HuH-7.5 (cell line): ENCODE data around the gene COL26A1.

ENCODE experiments used
- DNase-seq: peaks from one replicate; pipeline ENCODE4 v3.0.0; 2011; ENCODE audit warnings: low spot score

The COL26A1 gene

DNA sequence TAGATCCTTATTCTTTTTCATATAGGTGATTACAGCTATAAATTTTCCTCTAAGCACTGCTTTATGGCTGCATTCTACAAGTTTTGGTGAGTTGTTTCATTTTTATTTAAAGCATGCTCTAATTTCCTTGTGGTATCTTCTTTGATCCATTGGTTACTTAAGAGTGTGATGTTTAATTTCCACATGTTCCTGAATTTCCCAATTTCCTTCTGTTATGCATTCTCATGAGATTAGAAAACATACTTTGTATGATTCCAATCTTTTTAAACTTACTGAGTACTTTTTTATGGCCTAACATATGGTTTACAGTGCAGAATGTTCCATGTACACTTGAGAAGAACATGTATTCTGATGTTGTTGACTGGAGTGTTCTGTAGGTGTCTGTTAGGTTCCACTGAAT, 213.0 kb downstream of the COL26A1 start:
- DNase-seq = no peak

DNA sequence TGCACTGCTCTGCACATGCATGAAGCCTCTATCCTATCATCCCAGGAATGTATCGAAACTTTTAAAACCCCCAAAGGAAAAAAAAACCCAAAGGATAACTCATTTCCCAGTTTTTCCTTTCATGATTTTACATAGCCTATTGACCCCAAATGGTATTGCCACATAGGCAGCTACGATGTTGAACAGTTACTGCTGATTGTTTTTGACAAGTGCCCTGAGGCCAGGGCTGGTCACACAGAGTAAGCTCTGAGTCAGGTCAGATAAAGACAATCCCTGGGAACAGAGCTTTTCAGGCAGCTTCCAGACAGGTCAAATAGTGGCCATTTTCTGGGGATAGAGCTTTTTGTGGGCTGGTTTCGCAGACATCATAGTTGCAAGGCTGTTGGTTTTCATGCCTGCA, 214.3 kb downstream of the COL26A1 start:
- DNase-seq = no peak

DNA sequence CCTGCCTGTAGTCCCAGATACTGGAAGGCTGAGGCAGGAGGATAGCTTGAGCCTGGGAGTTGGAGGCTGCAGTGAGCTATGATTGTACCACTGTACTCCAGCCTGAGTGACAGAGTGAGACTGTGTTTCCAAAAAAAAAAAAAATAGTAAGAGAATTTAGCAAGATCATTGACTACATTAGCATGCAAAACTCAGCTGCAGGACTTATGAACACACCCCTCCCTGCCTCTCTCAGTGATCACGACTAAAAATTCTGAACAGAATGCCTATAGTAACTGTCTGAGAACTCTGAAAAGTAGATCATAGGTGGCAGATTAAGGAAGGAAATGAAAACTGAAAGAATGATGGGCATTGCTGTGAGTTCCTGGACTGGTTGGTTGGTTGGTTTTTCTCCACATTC, 215.9 kb downstream of the COL26A1 start:
- no peak for DNase-seq

DNA sequence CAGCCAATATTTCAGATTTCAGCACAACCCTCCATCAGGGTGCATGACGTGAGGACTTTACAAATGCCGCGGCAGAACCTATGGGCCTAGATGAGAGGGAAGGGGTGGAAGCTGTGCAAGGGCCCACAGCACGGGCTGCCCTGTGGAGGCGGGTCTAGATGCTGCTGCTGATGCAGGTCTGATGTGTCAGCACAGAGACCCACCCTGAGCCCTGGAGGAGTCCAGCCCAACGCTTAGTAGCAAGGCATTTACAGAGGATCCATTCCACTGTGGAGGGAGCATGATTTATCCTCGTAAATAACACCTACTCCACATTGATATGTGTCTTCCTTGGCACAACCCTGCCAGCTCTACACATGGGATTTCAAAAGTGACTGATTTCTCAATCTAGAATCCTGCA, 217.9 kb downstream of the COL26A1 start:
- DNase-seq = no peak

DNA sequence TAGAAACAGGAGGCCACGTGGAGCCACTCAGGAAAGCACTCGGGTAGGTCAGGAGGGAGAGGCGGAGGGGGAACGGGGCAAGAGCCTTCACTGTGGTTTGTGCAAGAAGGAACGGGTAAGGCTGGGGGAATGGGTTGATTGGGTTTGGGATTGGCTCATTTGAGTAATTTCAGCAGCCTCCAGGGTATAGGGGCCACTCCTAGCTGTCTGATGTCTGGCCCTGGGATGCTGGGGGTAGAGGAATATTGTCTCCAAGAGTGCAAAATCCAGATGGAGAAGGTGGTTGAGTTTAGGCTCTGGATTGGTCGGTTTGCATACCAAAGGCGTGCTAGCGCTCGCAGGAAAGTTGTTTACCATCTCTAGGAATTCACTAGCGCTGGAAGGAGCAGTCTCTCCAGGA, 219.2 kb downstream of the COL26A1 start:
- no peak for DNase-seq

DNA sequence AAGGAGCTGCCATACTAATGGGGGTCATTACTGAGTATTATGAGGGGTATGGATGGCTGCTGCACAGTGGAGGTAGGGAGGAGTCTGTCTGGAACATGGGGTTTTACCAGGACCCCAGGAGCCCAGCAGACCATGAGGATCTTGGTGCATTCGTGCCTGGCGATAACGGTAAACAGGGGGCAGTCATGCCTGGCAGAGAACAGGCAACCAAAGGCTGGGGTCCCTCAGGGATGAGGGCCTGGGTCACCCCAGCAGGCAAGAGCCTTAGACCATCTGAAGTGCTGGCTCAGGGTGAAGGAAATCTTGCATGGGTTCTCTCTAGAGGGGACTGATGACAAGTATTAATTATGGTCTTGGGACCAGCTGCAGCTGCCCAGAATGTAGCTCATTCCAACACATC, 220.3 kb downstream of the COL26A1 start:
- no peak for DNase-seq

DNA sequence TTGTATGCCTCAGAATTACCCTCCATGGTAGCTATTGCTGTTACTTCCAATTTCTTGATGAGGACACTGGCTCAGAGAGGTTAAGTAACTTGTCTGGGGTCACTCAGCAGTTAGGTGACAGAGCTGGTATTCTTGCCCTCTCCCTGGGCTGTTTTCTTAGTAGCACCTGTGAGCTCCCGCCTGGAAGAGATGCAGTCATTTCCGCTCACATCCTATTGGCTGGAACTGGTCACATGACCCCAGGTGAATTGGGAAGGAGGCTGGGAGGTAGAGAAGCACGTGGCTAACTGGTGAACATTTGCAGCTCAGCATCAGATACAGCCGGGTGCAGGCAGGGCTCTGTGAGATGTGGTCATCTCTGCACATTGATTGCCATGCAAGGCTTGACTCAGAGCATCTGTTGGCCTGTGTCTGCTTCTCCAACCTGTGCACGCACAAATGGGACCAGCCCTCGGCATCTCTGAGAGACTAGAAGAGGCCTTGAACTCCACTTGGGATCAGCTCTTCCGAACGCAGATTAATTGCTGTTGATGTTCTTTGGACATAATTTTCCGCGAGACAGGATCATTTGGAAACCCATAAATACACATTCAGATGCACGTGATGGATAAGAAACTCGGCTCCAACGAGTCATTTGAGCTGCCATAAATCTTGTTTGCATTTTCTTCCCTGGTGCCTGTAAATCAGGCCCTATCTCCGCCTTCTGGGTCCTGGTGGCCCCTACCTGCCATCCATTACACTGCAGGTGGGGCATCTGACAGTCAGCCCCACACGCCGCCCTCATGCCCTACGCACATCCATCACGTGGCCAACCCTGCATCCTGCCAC, 223.6 kb downstream of the COL26A1 start:
- DNase-seq = no peak

DNA sequence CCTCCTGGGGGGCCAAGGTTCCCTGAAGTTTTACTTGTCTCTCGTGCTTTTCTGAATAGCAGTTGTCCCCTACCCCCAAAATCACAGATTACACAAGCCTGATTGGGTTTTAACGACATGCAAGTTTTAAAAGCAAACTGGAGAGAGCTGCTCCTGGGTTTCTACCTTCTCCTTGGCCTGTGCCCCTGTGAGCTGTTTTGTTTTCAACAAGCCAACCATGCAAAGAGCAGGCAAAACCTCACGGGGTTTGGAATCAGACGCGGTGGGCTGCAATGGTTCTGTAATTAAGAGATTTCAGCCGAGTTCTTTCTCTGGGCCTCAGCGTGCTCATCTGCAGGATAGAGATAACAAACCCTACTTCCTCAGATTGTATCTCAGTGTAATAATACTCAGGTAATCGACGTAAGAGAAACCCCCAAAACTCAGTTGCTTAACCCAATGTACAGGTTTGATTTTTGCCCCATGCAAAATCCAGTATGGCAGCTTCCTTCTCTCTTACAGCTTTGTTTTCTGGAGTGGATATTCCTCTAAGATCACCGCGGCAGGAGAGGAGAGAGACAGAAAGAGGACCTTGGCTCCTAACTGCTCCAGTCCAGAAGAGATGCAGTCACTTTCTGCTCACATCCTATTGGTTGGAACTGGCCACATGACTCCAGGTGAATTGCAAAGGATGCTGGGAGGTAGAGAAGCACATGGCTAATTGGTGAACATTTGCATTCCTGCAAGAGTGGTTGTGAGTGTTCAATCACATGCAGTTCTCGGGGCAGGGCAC, 224.4 kb downstream of the COL26A1 start:
- DNase-seq = no peak

DNA sequence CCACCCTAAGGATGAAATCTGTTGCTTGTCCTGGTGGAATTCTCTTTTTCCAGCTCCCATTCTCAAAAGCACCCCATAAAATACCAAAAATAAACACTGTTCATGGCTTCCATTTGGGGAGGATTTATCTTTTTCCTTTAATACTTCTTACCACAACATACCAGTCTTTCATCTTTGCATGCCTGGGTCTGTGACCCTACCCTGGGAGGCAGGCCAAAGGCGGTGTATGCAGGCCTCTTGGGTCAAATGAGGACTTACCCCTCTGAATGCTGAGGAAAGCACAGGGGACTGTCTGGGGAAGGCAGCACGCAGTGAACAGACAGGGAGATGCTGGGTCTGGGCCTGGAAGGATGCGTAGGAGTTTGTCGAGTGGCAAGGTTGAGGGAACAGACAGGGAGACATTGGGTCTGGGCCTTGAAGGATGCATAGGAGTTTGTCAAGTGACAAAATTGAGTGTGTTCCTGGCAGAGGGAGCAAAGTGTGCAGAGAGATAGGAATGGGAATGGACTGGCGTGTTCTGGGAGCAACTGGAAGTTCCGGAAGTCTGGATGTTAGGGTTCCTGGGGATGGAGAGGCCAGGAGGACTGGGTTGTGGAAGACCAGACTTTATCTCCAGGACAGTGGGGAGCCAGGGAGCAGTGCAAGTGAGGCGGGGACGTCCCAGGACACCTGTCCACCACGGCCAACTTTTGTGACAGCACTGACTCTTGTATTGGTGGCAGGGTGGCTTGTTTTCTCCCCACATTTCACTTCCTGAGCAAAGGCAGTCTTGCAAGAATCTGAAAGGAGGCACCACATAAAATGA, 225.7 kb downstream of the COL26A1 start:
- DNase-seq = peak; percentile 49

DNA sequence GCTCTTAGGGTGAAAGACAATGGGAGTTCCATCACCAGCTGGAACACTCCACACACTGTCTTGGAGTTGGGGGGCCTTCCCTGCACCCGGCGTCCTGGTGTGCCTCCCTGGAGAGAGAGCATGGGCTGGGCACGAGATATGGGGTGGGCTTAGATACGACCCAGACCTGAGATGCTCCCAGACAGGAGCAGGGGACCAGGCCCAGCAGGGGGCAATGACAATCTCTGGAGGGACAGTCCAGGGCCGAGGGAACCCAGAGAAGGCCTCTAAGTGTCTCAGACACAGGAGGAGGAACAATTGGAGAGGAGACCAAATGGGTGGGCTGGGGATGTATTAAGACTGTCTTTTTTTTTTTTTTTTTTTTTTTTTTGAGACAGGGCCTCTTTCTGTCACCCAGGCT, 226.4 kb downstream of the COL26A1 start:
- DNase-seq = no peak

DNA sequence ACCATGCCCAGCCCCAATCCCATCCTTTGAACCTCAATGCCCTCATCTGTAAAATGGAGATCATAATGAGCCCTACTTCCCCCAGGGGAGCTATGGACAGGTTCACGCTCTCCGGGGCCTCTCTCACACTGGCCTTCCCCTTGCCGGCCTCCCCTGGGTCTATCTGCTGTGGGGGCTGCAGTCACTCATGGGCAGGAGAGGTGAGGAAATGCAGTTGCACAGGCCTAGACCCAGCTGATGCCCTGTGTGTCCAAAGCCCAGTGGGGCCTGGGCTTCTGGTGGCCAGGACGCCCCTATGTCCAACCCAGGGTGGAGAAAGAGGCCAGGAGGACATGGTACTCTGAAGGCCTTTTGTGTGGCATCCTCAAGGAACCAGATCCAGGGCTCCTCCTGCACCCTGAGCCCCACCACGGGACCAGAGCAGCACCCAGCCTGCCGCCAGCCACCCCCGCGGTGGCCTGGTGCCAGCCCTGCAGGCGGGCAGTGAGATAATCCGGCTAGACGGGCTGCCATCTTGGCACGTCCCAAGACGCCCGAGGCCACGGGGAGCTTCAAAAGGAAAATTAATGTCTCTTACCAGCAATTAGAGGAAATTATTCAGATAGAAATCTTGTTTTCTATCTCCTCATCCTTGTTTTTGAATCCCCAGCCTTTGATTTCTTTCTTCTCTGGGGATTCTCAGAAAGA, 227.4 kb downstream of the COL26A1 start:
- DNase-seq = no peak

DNA sequence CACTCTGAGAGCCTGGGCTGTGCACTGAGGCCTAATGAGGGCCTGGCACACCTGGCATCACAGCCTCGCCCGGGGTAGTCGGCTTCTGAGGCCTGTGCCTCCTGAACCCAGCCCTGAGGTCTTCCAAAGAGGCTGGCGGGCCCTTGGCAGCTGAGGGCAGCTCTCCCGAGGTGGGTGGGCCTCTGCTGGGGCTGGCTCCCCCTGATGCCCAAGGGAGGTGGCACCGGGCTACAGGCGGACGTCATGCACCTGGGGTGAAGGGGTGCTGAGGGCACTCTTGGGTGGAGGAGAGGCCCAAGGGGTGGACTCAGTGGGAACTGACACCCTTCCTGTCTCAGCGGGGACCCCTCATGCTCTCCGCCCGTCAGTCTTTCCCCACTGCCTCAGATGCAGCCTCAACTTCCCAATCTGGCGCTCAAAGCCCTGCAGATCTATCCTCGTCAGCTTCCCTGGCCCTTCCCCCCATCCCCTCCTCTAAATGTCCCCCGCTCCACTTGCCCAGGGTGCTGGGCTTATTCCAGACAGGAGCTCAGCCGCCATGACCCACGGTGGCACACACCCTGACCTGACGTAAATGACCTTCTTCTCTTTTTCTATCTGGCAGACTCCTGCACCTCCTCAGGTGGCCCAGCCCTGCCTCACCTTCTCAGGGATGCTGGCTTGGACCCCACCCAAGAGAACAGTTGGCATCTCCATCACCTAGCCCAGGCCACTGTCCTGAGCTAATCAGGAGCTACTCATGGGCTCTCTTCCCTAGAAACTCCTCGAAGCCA, 228.2 kb downstream of the COL26A1 start:
- no peak for DNase-seq

DNA sequence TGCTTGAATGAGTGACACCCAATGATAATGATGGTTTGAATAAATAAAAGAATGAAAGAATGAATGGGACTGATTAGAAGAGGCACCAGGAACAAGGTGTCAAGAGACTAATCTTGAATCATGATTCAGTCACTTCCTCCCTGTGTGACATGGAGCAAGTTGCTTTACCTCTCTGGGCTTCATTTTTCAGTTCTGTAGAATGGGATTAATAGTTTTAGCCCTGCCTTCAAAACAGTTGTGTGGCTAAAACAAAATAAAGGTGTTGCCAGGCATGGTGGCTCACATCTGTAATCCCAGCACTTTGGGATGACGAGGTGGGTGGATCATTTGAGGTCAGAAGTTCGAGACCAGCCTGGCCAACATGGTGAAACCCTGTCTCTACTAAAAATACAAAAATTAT, 228.8 kb downstream of the COL26A1 start:
- DNase-seq = no peak

DNA sequence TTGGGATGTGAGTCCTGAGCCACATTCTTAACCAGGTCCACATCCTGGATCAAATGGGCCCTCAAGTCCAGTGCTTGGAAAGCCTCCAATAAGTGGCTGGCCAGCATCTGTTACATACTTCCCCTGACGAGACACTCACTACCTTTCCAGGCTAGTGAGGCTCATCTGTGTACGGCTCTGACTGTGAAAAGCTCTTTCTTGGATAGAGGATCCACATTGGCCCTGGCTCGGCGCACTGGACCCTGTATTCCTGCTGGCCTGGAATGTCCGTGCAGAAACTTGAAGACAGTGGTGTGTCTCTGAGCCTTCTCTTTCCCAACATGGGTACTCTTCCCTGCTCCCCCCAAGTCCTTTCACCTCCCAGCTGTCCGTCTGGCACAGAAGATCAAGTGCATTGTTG, 230.9 kb downstream of the COL26A1 start:
- DNase-seq = no peak

DNA sequence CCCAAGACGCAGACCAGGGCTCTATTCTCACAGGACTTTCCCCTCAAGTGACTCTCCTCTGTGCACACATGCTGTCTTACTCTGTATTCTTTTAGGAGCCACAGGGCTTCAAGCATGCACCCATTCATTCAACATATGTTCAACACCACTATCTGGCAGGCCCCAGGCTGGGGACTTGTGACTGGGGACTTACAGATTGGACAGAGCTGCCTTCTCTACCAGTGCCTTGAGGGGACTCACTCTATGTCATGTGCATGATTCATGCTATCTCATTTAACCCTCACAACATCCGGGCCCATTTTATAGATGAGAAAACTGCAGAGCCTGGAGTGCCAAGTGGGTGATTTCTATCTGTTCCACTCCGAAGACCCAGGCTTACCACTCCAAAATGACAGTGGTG, 232.1 kb downstream of the COL26A1 start:
- DNase-seq = no peak

DNA sequence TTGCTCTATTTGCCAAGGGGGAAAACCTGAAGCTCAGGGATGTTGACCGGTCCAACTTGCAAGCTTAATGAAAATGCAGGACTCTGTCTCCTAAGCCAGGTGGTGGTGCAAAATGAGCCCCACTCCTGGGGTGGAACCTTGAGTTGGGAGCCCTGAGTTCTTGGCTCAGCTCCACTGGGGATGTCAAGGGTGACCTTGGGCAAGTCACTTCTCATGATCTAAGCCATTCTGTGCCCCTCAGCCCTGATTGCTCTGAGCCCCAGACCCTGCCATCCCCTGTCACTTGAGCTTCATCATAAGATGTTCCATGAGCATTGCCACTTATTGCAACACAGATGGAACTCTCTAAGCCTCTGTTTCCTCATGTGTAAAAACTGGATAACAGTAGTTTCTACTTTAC, 232.6 kb downstream of the COL26A1 start:
- no peak for DNase-seq

DNA sequence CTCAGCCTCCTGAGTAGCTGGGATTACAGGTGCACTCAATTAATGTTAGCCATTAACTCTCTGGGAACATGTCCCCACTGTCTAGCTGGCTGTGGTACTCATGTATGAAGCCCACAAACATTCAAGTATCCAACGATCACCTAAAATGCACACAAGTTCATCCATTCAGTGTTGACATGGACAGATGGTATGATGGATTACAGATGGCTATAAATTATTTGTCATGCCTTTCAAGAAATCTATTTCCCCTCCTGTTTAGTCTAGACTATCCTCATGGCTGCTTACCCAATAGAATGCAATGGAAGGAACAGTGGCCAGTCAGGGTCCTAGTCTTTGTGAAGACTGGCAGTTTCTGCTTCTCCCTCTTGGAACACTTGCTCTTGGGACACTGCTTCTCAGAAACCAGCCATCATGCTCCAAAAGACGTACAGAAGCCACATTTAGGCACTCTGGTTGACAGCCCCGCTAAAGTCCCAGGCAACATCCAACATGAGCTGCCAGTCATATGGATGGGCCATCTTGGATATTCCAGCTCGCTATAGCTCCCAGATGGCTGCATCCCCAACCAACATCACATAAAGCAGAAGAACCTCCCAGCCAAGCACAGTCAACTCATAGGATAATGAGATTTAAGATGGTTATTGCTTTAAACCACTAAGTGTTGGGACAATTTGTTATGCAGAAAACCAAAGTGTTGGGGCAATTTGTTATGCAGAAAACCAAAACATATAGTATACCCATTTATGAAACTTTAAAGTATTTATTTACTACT, 233.3 kb downstream of the COL26A1 start:
- DNase-seq = no peak

DNA sequence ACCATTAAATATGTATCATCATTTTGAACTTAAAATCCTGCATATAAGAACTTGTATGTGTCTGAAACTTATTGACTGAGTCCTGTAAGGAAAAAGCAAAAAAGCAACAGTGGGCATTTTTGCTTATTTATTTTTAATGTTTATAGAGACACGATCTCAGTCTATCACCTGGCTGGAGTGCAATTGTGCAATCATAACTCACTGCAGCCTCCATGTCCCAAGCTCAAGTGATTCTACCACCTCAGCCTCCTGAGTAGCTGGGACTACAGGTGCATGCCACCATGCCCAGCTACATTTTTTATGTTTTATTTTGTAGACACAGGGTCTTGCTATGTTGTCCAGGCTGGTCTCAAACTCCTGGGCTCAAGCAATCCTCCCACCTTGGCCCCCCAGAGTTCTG, 234.2 kb downstream of the COL26A1 start:
- DNase-seq = no peak

DNA sequence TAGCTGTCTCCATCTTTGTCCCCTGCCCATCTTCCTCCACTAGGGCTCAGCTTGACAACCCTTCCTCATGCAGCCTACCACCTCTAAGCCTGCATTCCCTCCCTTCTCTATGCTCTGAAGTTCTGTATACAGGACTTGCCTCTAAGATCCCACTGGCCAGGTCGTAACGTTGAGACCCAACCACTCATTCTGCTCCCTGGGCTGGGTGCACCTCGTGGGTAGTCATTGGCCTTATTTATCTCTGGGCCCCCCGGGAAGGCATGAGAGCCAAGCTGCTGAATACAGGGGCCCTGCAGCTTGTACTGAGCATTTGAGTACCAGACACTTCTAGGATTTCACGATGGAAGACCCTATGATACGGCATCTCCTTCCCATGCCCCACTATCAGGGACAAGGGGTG, 235.3 kb downstream of the COL26A1 start:
- DNase-seq = no peak

DNA sequence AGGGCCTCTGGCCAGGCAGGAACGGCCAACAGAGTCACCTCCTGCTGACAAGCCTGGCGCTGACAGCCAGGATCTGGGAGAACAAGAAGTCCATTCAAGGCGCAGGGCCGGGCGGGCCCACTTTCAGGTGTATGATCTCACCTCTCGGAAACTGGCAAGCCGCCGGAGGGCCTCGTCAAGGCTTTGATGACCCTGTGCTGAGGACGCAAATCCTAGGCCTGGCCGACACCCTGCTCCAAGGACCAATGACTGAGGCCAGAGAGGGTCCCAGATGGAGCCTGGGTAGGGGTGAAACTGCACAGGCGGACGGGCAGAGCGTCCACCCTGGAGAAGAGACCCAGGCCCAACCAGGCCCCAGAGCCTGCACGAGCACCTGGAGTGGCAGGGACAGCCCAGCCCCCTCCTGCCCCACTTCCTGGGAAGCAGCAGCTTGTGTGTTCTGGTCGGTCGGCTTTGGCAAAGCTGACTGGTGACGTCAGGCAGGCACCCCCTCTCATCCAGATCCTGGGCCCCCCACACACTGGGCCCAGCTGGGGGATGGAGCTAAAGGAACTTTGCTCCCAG, 235.8 kb downstream of the COL26A1 start:
- no peak for DNase-seq
